GM18868 (cell line): Measurements from ENCODE around the gene NT5C1B.
"Not testable (repeated sequence)": the region's sequence is repeated elsewhere in the genome, so short reads cannot be mapped to it uniquely, and the experiment has no call there.

Experiments
- ATAC-seq: cut with Tn5 transposase; IDR thresholded peaks from one replicate; pipeline ENCODE4 v1.9.1; 2021; ENCODE audit warnings: mild to moderate bottlenecking, moderate library complexity; ENCODE audit not compliant: unreplicated experiment

The NT5C1B gene

DNA sequence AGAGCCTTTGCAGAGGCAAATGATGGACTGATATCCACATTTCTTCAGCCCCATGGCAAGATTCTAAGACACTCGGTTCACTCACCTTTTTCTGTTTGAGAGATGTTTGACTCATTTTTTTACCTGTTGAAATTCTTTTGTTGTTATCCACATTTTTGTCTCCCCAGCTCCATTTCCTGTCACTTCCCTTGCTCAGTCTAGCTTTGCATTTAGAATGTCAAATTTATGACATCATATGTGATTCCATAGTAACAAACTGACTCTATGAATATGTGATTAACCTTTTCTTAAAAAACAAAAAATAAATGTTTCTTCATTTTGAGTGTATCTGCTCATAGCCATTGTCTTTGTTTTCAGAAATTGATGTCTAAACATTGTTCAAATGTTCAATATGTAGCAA is at the start of gene NT5C1B:
NT5C1B (minus strand) TSS at position 216 of the 400 bp plus-strand sequence; CDS start at position 115, 101 bp downstream.
- ATAC-seq = no peak

DNA sequence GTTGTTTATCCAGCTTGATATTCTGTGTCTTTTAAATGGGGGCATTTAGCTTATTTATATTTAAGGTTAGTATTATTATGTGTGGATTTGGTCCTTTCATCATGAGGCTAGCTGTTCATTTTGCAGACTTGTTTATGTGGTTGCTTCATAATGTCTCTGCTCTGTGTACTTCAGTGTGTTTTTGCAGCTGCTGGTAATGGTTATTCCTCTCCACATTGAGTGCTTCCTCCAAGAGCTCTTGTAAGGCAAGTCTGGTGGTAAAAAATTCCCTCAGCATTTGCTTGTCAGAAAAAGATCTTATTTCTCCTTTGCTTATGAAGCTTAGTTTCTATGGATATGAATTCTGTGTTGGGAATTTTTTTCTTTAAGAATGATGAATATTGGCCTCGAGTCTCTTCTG is 47.8 kb upstream of the NT5C1B start:
- no peak for ATAC-seq

DNA sequence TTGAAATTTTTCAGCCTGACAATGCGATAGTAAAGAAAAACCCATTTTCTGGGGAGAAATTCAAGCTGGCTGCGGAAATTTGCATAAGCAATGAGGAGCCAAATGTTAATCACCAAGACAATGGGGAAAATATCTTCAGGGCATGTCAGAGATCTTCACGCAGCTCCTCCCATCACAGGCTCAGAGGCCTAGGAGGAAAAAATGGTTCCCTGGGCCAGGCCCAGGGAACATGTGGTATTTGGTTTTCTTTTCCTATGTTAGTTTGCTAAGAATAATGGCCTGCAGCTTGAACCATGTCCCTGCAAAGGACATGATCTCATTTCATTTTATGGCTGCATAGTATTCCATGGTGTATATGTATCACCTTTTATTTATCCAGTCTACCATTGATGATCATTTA is 43.3 kb upstream of the NT5C1B start:
- not testable (repeated sequence) for ATAC-seq

DNA sequence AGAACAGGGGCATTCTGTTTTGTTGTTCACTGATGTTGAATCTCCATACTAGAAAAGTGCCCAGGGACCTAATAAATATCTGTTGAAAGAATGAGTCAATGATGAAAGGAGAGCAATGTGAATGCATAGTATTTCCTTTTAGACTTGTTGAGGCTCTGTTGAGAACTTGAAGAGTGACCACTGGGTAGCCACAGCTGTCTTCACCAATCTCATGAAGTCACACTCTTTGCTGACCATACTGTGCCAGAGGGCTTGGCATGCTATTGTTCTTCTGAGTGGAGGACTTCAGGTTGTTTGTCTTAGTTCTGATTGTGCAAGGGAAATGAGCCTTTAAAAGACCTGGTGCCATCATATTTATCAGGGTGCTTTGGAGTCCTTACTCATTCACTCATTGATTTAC is 41.6 kb upstream of the NT5C1B start:
- no peak for ATAC-seq

DNA sequence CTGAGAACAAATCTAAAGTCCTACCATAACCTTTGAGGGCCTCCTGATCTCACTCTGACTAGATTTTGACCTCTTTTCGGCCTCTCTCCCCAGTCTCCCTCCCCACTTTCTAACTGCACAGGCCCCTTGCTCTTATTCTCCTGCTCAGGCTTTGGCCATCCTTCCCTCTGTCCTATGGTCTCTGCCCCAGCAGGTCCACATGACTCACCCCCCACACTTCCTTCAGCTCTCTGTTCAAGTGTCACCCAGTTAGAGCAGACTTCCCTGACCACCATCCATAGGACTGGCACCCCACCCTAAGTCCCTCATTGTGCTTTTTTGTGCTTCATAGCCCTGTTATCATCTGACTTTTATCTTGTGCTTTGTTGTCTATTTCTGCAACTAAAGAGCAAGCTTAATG is 41.2 kb upstream of the NT5C1B start:
- ATAC-seq = no peak

DNA sequence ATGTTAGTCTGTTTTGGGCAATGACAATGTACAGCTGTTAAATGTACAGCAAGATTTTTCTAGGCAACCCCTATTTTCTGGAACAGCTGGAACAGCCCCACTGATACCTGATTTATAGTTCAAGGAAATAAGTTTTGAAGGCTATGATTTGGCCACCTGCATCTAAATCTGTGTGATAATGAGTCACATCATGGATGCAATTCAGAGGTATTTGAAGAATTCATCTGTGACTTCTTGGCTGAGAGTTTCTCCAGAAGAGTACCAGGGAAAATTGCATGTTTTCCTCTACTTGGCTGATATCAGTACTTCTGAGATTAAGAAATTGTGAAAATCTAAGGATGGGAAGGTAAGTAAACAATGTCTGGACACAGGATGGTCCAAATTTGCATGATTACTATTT is 40.7 kb upstream of the NT5C1B start:
- no peak for ATAC-seq

DNA sequence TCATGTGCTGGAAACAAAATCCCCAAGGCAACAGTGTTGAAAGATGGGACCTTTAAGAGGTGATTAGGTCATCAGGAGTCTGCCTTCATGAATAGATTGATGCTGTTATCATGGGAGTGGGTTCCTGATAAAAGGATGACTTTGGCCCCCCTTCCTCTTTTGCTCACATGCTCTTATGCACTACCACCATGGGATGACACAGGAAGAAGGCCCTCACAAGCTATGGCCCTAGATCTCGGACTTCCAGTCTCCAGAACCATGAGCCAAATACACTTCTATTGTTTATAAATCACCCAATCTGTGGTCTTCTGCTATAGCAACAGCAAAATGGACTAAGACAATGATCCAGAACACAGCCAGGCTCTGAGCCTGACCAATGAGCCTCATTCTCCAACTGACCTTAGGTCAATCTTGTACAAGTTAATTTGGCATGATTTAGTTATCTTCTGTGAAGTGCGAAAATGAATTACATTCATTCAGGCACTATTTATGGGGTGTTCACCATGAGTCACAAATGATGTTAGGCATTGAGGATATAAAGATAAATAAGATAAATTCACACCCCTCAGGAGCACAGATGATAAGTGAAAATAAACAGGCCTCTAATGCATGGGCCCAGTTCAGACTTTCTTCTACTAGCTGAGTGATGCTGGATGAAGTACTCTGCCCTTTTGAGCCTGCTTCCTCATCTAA is 37.7 kb upstream of the NT5C1B start:
- no peak for ATAC-seq

DNA sequence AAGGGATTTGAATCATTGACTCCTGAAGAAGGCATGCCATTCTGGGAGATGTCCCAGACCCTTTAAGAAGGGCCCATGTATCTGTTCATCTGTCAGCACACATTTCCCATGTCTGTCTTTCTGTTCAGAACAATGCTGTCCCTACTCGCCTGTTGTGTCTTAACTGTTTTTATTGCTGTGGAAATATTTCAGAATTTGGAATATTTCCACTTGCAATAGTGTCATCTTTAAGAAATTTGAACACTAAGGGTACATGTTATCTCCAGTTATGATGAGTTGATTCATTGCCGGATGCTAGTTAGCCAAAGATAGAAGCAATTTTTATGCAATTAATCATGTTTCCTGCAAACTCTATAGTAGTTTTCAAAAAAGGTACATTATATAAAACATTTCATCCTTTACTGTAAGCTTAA is 36.9 kb upstream of the NT5C1B start:
- no peak for ATAC-seq

DNA sequence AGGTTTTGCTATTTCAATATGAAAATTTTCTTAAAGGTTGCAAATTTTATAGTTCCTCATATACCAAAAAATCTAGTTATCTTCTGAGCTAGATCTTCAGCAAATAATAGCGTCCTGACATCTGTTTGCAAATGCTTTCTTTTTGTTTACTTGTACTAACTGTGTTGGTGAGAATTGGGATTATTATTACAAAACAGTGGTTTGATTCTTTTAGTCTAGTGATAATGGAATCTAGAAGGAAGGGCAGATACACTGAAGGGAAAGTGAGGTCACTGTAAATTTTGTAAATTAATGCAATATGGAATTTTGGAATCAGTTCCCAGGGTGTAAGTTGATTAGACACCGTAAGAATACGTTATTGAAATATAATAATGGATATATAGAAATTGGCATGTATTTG is 36.2 kb upstream of the NT5C1B start:
- ATAC-seq = no peak

DNA sequence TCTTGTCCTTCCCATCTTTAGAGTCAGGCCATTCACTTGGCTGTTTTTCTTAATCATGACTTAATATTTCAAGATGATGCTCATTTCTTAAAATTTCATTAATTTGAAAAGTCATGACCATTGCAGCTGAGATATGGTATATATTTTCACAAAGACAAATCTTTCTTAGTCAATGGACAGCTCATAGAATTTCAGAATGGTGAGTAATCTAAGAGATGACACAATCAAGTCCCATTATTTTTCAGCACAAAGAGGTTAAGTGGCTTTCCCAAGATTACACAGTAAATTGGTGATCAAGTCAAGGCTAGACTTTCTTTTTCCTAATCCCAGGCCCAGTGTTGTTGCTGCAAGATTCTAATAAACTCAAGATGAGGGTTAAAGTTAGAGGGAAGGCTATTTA is 34.4 kb upstream of the NT5C1B start:
- no peak for ATAC-seq

DNA sequence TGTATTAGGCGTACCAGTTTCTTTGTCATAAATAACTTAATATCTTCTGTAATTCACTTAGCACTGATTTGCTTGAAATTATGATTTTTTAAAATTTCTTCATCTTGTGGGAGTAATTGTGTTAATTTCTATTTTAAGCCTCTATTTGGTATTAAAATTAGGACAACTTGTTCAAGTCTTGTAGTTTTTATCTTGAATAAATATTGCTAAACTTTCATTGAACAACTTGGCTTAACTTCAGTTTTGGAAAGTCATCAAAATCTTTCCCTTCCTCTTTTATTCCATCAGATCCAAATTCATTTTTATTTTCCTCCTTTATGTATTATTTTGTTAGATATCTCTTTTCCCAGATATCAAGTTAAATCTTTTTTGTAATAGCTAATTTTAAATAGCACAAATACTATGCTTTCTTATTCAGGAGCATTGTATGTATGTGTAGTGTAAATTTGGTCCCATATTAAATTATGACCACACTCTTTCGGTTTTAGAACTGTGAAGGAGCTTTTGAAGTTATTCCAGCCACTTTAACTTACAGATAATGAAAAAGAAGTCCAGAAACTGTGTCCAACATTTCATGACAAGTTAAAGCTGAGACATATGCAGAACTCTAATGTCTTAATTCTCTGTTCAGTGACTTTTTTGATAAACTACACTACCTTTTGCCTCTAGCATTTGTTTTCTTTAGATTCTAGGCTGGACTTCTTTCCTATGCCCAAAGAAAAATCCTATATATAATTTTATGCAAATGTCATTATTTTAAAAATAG is 31.7 kb upstream of the NT5C1B start:
- ATAC-seq = no peak

DNA sequence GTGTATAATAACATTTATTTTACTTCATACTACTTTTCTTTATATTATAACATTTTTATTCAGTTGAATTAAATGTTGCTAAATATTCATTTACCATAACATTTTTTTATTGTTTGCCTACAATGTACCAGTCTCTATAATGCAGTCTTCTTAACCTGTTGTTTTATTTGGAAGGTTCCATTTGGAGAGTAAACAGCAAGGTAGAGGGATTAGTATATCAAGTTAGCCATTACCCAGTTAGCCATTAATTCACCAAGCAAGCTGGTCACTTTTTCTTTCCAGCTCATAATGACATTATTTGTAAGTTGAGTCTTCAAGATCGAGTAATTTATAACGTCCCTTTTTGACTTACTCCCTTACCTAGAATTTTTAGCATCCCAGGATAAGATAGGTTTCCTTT is 29.7 kb upstream of the NT5C1B start:
- ATAC-seq = no peak

DNA sequence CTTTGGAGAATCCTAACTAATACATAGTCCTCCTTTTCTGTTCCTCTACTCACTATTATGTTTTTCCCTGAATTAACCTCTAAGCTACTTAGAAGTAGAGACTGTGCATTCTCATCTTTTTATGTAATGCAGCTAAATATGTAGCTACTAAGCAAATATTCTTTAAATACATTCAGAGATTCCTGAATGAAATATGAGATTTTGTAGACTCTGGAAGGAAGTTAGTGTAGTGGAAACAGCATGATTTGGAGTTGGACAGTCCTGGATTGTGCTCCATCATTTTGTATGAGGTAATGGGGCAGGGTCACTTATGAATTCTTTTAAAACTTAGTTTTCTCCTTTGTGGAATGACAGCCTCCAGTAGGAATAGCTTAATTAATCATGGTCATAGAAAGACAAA is 24.7 kb upstream of the NT5C1B start:
- no peak for ATAC-seq

DNA sequence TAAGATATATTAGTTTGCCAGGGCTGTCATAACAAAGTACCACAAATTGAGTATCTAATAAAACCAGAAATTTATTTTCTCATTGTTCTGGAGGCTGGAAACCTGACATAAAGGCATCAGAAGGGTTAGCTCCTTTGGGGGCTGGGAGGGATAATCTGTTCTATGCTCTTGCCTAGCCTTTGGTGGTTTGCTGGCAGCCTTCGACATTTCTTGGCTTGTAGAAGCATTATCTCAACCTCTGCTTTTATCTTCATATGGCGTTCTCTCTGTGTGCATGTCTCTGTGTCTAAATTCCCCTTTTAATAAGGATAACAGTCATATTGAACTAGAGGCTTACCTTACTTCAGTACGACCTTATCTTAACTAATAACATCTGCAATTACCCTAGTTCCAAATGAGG is 22.8 kb upstream of the NT5C1B start:
- ATAC-seq = no peak

DNA sequence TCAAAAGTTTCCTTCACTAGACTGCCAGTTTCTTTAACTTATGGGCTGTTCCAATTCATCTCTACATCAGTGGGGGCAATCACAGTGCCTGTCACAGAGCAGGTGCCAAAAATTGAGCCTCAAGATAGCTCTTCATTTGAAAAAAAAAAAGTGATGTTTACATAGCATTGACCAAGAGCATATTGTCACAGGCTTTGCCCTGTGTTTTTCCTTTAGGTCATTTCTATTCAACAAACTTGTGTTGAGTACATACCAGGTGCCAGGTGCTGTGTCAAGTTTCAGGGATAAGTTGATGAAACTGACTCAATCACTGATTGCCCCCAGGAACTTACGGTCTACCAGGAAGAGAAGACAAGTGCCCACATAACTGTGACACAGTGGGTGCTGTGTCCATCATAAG is 22.2 kb upstream of the NT5C1B start:
- no peak for ATAC-seq

DNA sequence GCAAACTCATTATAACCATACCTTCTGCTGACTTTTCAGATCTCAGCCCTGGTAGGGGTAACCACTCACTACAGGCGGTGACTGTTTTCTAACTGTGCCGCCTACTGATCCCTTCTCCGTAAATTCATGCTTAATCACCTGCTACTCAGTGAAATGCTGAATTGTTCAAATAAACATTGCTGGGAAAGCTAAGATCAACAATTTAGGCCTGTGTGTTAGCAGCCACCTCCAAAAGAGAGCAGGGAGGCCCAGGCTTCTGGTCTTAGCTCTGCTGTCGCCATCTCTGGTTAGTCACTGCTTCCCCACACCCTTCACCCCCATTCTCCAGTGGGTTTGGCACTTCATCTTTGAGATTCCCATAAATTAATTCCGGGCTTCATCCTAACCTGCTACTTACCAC is 21.8 kb upstream of the NT5C1B start:
- no peak for ATAC-seq

DNA sequence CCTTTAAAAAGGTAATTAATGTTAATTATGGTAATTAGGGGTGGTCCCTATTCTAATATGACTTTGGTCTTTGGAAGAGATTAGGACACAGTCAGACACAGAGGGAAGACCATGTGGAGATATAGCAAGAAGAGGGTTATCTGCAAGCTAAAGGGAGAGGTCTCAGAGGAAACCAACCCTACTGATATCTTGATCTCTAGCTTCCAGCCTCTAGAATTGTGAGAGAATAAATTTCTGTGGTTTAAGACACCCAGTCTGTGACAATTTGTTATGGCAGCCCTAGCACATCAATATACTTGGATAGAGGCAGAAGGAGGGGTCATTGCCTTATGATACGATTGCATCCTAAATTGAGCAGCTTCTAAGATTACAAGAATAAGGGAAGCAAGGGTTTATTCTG is 21.3 kb upstream of the NT5C1B start:
- ATAC-seq = no peak

DNA sequence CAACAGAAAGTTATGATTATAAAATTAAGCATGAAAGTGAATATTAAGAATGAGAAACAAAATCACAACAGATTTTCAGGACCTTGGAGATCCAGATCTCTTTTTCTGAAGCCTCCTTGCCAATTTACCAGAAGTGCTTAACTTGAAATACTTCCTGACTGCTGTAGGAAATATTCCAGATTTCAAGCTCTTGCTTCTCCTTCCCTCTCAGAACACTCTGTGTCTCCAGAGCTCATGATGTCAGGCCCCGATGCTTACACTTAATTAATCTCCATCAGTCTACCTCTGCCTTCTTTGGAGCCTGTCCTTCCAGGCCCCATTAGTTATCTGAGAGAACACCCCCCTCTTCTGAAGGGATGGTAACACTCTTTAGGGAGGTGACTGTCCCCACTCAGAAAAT is 20.7 kb upstream of the NT5C1B start:
- no peak for ATAC-seq

DNA sequence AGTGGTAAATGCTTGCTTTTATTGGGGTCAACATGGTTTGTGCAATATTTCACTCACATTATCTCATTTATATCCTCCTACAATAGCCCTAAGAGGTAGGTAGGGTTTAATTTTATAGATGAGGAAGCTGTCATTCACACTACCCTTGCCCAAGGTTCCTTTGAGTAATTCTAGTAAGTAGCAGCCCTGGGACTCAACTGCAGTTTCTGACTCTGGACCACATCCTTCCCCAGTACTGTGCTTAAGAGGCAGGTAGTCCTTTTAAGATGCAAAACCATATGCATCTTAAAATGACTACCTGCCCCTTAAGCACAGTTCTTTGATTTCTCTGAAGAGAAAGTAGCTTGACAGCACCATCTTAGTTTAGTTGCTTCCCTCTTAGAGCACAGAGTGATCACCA is 15.7 kb upstream of the NT5C1B start:
- ATAC-seq = no peak

DNA sequence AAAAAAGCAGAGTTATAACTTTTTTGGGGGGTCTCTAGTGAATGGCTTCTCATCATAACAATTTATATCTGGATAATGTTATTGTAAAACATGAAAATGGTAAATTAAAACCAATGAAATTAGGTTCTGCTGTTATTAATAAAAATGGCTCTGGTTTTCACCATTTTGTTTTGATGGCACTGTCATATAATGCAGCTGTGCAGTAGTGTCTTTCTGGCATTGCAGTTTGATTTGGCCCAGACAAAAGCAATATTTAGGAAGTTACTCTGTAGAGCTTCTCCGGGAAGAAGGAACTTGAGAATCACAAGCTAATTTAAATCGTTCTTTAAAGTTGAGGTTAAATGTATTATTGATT is 15.1 kb upstream of the NT5C1B start:
- ATAC-seq = no peak

DNA sequence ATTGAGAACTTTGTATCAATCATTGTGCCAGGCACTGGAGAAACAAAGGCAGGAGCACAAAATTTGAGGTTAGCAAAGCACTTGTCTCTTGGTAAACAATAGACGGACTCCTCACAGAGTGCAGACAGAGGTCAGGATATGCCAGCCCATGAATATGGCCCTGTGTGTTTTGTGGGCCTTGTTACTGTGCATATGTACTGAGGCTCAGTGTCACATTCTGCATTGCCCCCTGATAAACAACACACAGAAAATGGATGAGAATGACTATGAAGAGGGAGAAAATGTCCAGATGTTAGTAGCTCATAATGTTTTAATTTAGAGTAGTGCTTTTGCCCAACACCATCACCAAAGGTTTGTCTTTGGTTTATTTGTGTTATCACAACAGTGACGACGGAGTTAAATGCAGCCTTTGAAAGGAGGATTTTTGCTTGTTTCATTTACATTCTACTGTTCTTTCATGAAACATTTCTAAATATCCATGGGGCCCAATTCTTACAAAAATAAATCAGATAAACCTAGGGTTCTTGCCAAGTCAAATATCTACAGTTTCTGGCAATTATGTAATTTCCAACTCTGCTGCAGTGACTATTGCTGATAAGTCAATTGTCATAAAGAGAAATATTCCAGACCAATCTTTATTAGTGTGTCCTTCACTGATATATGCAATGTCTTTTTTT is 14.6 kb upstream of the NT5C1B start:
- no peak for ATAC-seq

DNA sequence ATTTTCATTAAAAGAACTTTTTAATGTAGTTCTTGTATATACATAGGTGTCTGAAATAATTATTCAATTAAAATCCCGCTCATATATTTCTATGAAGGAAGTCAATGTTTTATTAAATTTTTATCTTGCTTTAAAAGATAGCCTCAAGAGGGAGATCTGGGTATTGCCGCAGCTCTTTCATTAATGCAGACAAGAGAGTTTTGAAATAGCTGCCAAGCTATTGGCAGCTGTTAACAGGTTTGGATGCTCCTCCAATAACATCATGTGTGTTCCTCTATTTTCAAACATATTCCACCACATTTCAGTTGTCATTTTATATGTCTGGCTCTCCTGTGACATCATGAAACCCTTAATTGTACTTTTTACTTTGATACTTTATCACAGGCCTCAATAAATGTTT is 12.9 kb upstream of the NT5C1B start:
- ATAC-seq = no peak
